H1 (cell line): ENCODE results near the gene DAP. TPM values are rescaled to one million over a fixed set of nuclear protein-coding genes. Genes with fewer than 3 reads are reported as not detected.

Experiments
- CTCF ChIA-PET: fragments of 300-600 bp; sonication (Branson Sonifier 250); formaldehyde crosslinking; loops from one replicate; lab custom pipeline; 2021; ENCODE audit not compliant: partially characterized antibody; lab: Charles Lee
- POLR2A ChIA-PET: fragments of 300-600 bp; sonication (Branson Sonifier 250); formaldehyde crosslinking; loops from one replicate; lab custom pipeline; 2021; ENCODE audit warnings: inconsistent platforms; ENCODE audit not compliant: partially characterized antibody; lab: Charles Lee
- DNase-seq, 2 experiments: peaks; one replicate each; pipeline versions ENCODE4 v3.0.0 to v3.0.0-alpha.2; 2010 to 2022; ENCODE audit warnings: low spot score in 2 of 2, low read depth in 1 of 2, mixed read lengths in 1 of 2
- FAIRE-seq: peaks from 2 replicates; lab custom pipeline; 2011; peaks lifted over from hg19 to GRCh38; lab: Jason Lieb, UNC
- H2AFZ ChIP-seq: 2 replicates; pipeline ENCODE4 v1.8.1; 2012; ENCODE audit warnings: low read length, inconsistent platforms
- H2AK5ac ChIP-seq: 2 replicates; pipeline ENCODE4 v1.6.1; 2013; ENCODE audit warnings: low read depth, low read length
- H2BK120ac ChIP-seq: replicated peaks from 2 replicates; pipeline ENCODE3; 2013; ENCODE audit warnings: low read depth, low read length, inconsistent platforms
- H2BK12ac ChIP-seq: 2 replicates; pipeline ENCODE4 v1.6.1; 2013; ENCODE audit warnings: low read depth, low read length
- H2BK15ac ChIP-seq: 2 replicates; pipeline ENCODE4 v1.6.1; 2013; ENCODE audit warnings: low read length
- H2BK20ac ChIP-seq: 2 replicates; pipeline ENCODE4 v1.6.1; 2013; ENCODE audit warnings: low read length
- H2BK5ac ChIP-seq: 2 replicates; pipeline ENCODE4 v1.6.1; 2013; ENCODE audit warnings: low read depth, low read length
- H3K14ac ChIP-seq: 2 replicates; pipeline ENCODE4 v1.6.1; 2013; ENCODE audit warnings: inconsistent platforms; ENCODE audit not compliant: insufficient read length
- H3K18ac ChIP-seq: 2 replicates; pipeline ENCODE4 v1.6.1; 2013; ENCODE audit warnings: low read length; ENCODE audit errors: extremely low read depth
- H3K23ac ChIP-seq: 2 replicates; pipeline ENCODE4 v1.6.1; 2013; ENCODE audit warnings: inconsistent platforms; ENCODE audit not compliant: insufficient read length
- H3K23me2 ChIP-seq: 2 replicates; pipeline ENCODE4 v1.6.1; 2013; ENCODE audit warnings: low read depth, low read length
- H3K27ac ChIP-seq: 2 replicates; pipeline ENCODE4 v1.6.1; 2011; ENCODE audit warnings: low read depth, low read length, inconsistent platforms
- H3K27me3 ChIP-seq, 4 experiments: replicated peaks in 1 of 4; 1 replicate in 1 of 4; 2 replicates in 3 of 4; pipeline versions ENCODE4 v1.6.1 to v1.8.1; 2011 to 2013; ENCODE audit warnings: low read length in 3 of 4, mild to moderate bottlenecking in 3 of 4, inconsistent platforms in 2 of 4, mixed read lengths in 2 of 4, moderate library complexity in 1 of 4; ENCODE audit not compliant: control insufficient read depth in 3 of 4, insufficient read depth in 3 of 4; ENCODE audit errors: extremely low read depth in 1 of 4
- H3K36me3 ChIP-seq, 4 experiments: 2 replicates each; pipeline versions ENCODE4 v1.6.1 to v1.8.1; 2011 to 2013; ENCODE audit warnings: mild to moderate bottlenecking in 4 of 4, low read length in 3 of 4, moderate library complexity in 2 of 4, control low read depth in 1 of 4, inconsistent platforms in 1 of 4; ENCODE audit not compliant: insufficient read depth in 4 of 4, control insufficient read depth in 2 of 4
- H3K4ac ChIP-seq: replicated peaks from 2 replicates; pipeline ENCODE3; 2013; ENCODE audit warnings: low read length, low read depth, mixed read lengths, inconsistent platforms; ENCODE audit not compliant: insufficient read length
- H3K4me1 ChIP-seq, 4 experiments: replicated peaks in 1 of 4; 1 replicate in 1 of 4; 2 replicates in 3 of 4; pipeline versions ENCODE4 v1.6.1 to v1.8.1; 2011 to 2013; ENCODE audit warnings: low read length in 3 of 4, inconsistent platforms in 2 of 4, mixed read lengths in 1 of 4; ENCODE audit not compliant: insufficient read depth in 4 of 4, control insufficient read depth in 3 of 4
- H3K4me2 ChIP-seq, 2 experiments: 2 replicates each; pipeline versions ENCODE4 v1.6.1 to v1.8.1; 2011 to 2013; ENCODE audit warnings: low read depth in 2 of 2, low read length in 2 of 2, control low read depth in 1 of 2, inconsistent platforms in 1 of 2, mild to moderate bottlenecking in 1 of 2; ENCODE audit not compliant: insufficient read depth in 1 of 2
- H3K4me3 ChIP-seq, 4 experiments: fragments of 200-600, 300-600 bp in 1 of 4; sonication (generic), shearing (Covaris generic), sonication (Bioruptor Twin) in 1 of 4; 2 replicates each; pipeline versions ENCODE4 v1.5.1 to v1.8.1; 2011 to 2016; ENCODE audit warnings: low read length in 4 of 4, low read depth in 3 of 4, control low read depth in 2 of 4, inconsistent platforms in 2 of 4, mild to moderate bottlenecking in 2 of 4, mixed read lengths in 1 of 4, moderate library complexity in 1 of 4; ENCODE audit not compliant: insufficient read depth in 2 of 4; ENCODE audit errors: extremely low read depth in 1 of 4
- H3K56ac ChIP-seq: replicated peaks from 2 replicates; pipeline ENCODE3; 2013; ENCODE audit warnings: low read depth, mild to moderate bottlenecking, mixed read lengths, low read length, inconsistent platforms; ENCODE audit not compliant: insufficient read length
- H3K79me1 ChIP-seq: 2 replicates; pipeline ENCODE4 v1.6.1; 2013; ENCODE audit warnings: low read depth, low read length, control low read depth
- H3K79me2 ChIP-seq, 2 experiments: 2 replicates each; pipeline versions ENCODE4 v1.6.1 to v1.8.1; 2012 to 2013; ENCODE audit warnings: low read length in 2 of 2, mild to moderate bottlenecking in 2 of 2, inconsistent platforms in 1 of 2; ENCODE audit not compliant: insufficient read depth in 2 of 2, control insufficient read depth in 1 of 2
- H3K9ac ChIP-seq, 4 experiments: replicated peaks in 1 of 4; 1 replicate in 1 of 4; 2 replicates in 3 of 4; pipeline versions ENCODE4 v1.6.1 to v1.8.1; 2011 to 2013; ENCODE audit warnings: low read depth in 3 of 4, low read length in 3 of 4, control low read depth in 2 of 4, mild to moderate bottlenecking in 2 of 4, moderate library complexity in 2 of 4, inconsistent platforms in 1 of 4; ENCODE audit errors: extremely low read depth in 1 of 4
- H3K9me3 ChIP-seq, 2 experiments: 2 replicates each; pipeline versions ENCODE4 v1.6.1 to v1.8.1; 2012 to 2013; ENCODE audit warnings: mild to moderate bottlenecking in 2 of 2, moderate library complexity in 2 of 2, control low read depth in 1 of 2, inconsistent platforms in 1 of 2, low read depth in 1 of 2, low read length in 1 of 2, mixed read lengths in 1 of 2; ENCODE audit not compliant: insufficient read depth in 2 of 2
- H4K20me1 ChIP-seq, 2 experiments: replicated peaks in 1 of 2; 2 replicates each; pipeline versions ENCODE3 to v1.8.1; 2011 to 2013; ENCODE audit warnings: inconsistent platforms in 2 of 2, low read length in 2 of 2, mild to moderate bottlenecking in 1 of 2; ENCODE audit not compliant: insufficient read depth in 2 of 2, control insufficient read depth in 1 of 2
- H4K5ac ChIP-seq: 2 replicates; pipeline ENCODE4 v1.6.1; 2013; ENCODE audit warnings: low read length, low read depth, mixed read lengths, inconsistent platforms; ENCODE audit not compliant: insufficient read length
- H4K8ac ChIP-seq: 2 replicates; pipeline ENCODE4 v1.8.0; 2013; ENCODE audit warnings: mild to moderate bottlenecking, moderate library complexity, low read length, inconsistent platforms; ENCODE audit not compliant: insufficient read depth; ENCODE audit errors: extremely low read depth
- H4K91ac ChIP-seq: replicated peaks from 2 replicates; pipeline ENCODE3; 2013; ENCODE audit warnings: low read length, mixed read lengths, inconsistent platforms; ENCODE audit not compliant: insufficient read length
- BCL11A ChIP-seq, 2 experiments: IDR thresholded peaks; one replicate each; pipeline ENCODE4 v1.6.1; 2011; ENCODE audit warnings: low read depth in 2 of 2, low read length in 2 of 2, mild to moderate bottlenecking in 2 of 2
- BRCA1 ChIP-seq: IDR thresholded peaks from 2 replicates; pipeline ENCODE4 v1.6.1; 2012; ENCODE audit warnings: low read depth, low read length, improper control_type of control experiment
- JUND ChIP-seq: IDR thresholded peaks from 2 replicates; pipeline ENCODE4 v1.6.1; 2011; ENCODE audit warnings: mild to moderate bottlenecking, improper control_type of control experiment, low read length
- KDM4A ChIP-seq: IDR thresholded peaks from one replicate; pipeline ENCODE4 v1.7.1; 2012; ENCODE audit warnings: low read depth, mild to moderate bottlenecking, moderate library complexity, low read length, inconsistent platforms; ENCODE audit not compliant: severe bottlenecking
- MAFK ChIP-seq: IDR thresholded peaks from 2 replicates; pipeline ENCODE4 v1.6.1; 2012; ENCODE audit warnings: low read depth, mild to moderate bottlenecking, improper control_type of control experiment, low read length
- NRF1 ChIP-seq: IDR thresholded peaks from 2 replicates; pipeline ENCODE4 v1.6.1; 2011; ENCODE audit warnings: mild to moderate bottlenecking, low read depth, low read length, improper control_type of control experiment
- RAD21 ChIP-seq, 2 experiments: IDR thresholded peaks in 1 of 2; conservative IDR thresholded peaks in 1 of 2; 2 replicates each; pipeline ENCODE4 v1.6.1; 2011; ENCODE audit warnings: low read depth in 2 of 2, low read length in 2 of 2, improper control_type of control experiment in 1 of 2, inconsistent platforms in 1 of 2, mild to moderate bottlenecking in 1 of 2, moderate library complexity in 1 of 2
- SAP30 ChIP-seq: fragments of 300-600 bp; sonication (generic); IDR thresholded peaks from 2 replicates; pipeline ENCODE4 v1.7.1; 2012; ENCODE audit warnings: low read length, moderate library complexity, mild to moderate bottlenecking, inconsistent platforms; ENCODE audit not compliant: insufficient read depth, insufficient replicate concordance
- SUZ12 ChIP-seq: fragments of 200-600 bp; sonication (generic); IDR thresholded peaks from 2 replicates; pipeline ENCODE4 v1.6.1; 2012; ENCODE audit warnings: mild to moderate bottlenecking, inconsistent platforms, low read length, moderate library complexity, mixed read lengths
- TAF1 ChIP-seq: IDR thresholded peaks from 2 replicates; pipeline ENCODE4 v1.6.1; 2011; ENCODE audit warnings: mild to moderate bottlenecking, low read depth, low read length
- TAF7 ChIP-seq: optimal IDR thresholded peaks from 2 replicates; pipeline ENCODE3; 2011; ENCODE audit warnings: low read depth, mild to moderate bottlenecking, inconsistent platforms, low read length, moderate library complexity, borderline replicate concordance
- TEAD4 ChIP-seq: IDR thresholded peaks from 2 replicates; pipeline ENCODE4 v1.6.1; 2012; ENCODE audit warnings: low read depth, low read length, inconsistent platforms, mixed read lengths
- ZNF274 ChIP-seq: IDR thresholded peaks from 2 replicates; pipeline ENCODE4 v1.7.0; 2012; ENCODE audit warnings: low read length, borderline replicate concordance; ENCODE audit errors: extremely low read depth
- WGBS, 2 experiments: shearing (Covaris generic) in 1 of 2; methylation state at CpG; one replicate each; pipeline versions ENCODE4 v1.1.6 to v1.1.7; 2013 to 2015; ENCODE audit warnings: low lambda C conversion rate in 2 of 2, mixed read lengths in 2 of 2, inconsistent platforms in 1 of 2, low coverage in 1 of 2, missing lambda C conversion rate in 1 of 2; ENCODE audit not compliant: insufficient replicate concordance in 2 of 2, insufficient coverage in 1 of 2, insufficient read length in 1 of 2; ENCODE audit errors: extremely low coverage in 1 of 2, missing lambda C conversion rate in 1 of 2; 5-methylcytosine and 5-hydroxymethylcytosine counted together
- polyA plus RNA-seq, 7 experiments: library from polyadenylated mRNA; depleted of rRNA in 3 of 7; stranded (reverse) in 5 of 7; unstranded in 2 of 7; fragments of >200 nt in 5 of 7; fragments of 200-250 nt in 2 of 7; gene quantifications; 1 replicate in 5 of 7; 2 replicates in 1 of 7; 4 replicates in 1 of 7; pipeline versions ENCODE4 v1.2.1 to v1.2.3, GENCODE V29; 2011 to 2013; ENCODE audit warnings: missing spikeins in 2 of 7, mixed read lengths in 2 of 7
- total RNA-seq: library from RNA; stranded (reverse); fragmentation: NEBNext Ultra II Directional; extraction: Animal tissue kit (Norgen Biotek cat#: 25700); gene quantifications from 2 replicates; pipeline ENCODE4 v1.2.1, GENCODE V29; 2021

DAP gene
- total and polyA plus RNA-seq, 2 of the 8 experiments (the other 6 are each of a cell fraction or from before 2014, with no cell fraction given) = 26.2 to 44.4 TPM

GRCh38 chr5:10757922-10758555, 3.0 kb downstream of the DAP start:
- no peak overlapping the region for H3K4me2 ChIP-seq
- no peak overlapping the region for H3K27ac ChIP-seq
- FAIRE-seq (no peak), DNase-seq (no peak)
- H3K56ac ChIP-seq = no peak overlapping the region
- no peak overlapping the region for H2BK12ac ChIP-seq
- no peak overlapping the region for H3K9ac ChIP-seq
- no peak overlapping the region for H3K23ac ChIP-seq
- H2AFZ ChIP-seq = no peak overlapping the region
- no peaks in the 10 kb centered on the region for H3K9me3 ChIP-seq
- no peak overlapping the region for H3K18ac ChIP-seq
- no peak overlapping the region for H4K8ac ChIP-seq
- H3K36me3 ChIP-seq = no peaks in the 10 kb centered on the region
- no peak overlapping the region for H3K4me3 ChIP-seq
- ChIA-PET POLR2A (no interaction called here), CTCF (interaction anchor here (0.5 to 2.3 kb wide), 4 partner anchors 29 to 95 kb away, joined by 3 to 11 read pairs (median 3); no protein-coding TSS in a partner anchor)
- WGBS, 2 experiments = 97% methylated on average over 6 of the region's 7 CpGs; no CpG with 5 or more reads in 1 of the 2 experiments
- H4K91ac ChIP-seq = no peak overlapping the region
- H2AK5ac ChIP-seq = no peak overlapping the region
- no peak overlapping the region for H2BK20ac ChIP-seq
- peaks cover 0 to 22% of the 10 kb centered on the region in 2 experiments; a peak in 2 of 4 replicates for H3K79me2 ChIP-seq
- peaks cover 5% of the 10 kb centered on the region; the same call in 1 of the 2 replicates for H3K23me2 ChIP-seq
- peaks cover 7% of the 10 kb centered on the region for H3K79me1 ChIP-seq
- no peak overlapping the region for H4K5ac ChIP-seq
- no peak overlapping the region for H3K4ac ChIP-seq
- peaks cover 0 to 3% of the 10 kb centered on the region in 2 experiments for H4K20me1 ChIP-seq
- no peak overlapping the region for H2BK5ac ChIP-seq
- no peak overlapping the region for H2BK120ac ChIP-seq
- H3K27me3 ChIP-seq = peaks cover 0 to 9% (median 7%) of the 10 kb centered on the region in 4 experiments; a peak in 4 of 7 replicates
- H2BK15ac ChIP-seq = no peak overlapping the region
- H3K4me1 ChIP-seq = peaks cover 2 to 10% (median 5%) of the 10 kb centered on the region in 4 experiments; a peak in 5 of 7 replicates
- H3K14ac ChIP-seq = no peak overlapping the region
- no peak for TF ChIP-seq RAD21 (IDR thresholded peaks at IDR 0.05 in 1 of 2, conservative IDR thresholded peaks at IDR 0.05 in 1 of 2; ENCODE audit: low read depth in 2 of 2, low read length in 2 of 2)
- TF ChIP-seq MAFK = no peak
- TF ChIP-seq KDM4A = no peak
- TF ChIP-seq BCL11A (IDR thresholded peaks at IDR 0.05; ENCODE audit: low read depth in 2 of 2, low read length in 2 of 2) = no peak
- no peak for TF ChIP-seq ZNF274
- TF ChIP-seq SUZ12 = no peak
- no peak for TF ChIP-seq TAF1
- TF ChIP-seq SAP30 = no peak
- TF ChIP-seq JUND = no peak
- TF ChIP-seq TAF7 = no peak
- no peak for TF ChIP-seq NRF1
- no peak for TF ChIP-seq TEAD4
- no peak for TF ChIP-seq BRCA1
